ENCODE results near the gene SLC22A23. TPM values are rescaled to one million over a fixed set of nuclear protein-coding genes. Genes with fewer than 3 reads are reported as not detected.

The SLC22A23 gene
- total RNA-seq, 1 experiment from 2014 or later: 3.9 TPM

- DNase-seq (ENCODE audit: low read depth): no peak
Observed at GRCh38 chr6:3371222-3371949, 85.5 kb downstream of the SLC22A23 start.

DNA sequence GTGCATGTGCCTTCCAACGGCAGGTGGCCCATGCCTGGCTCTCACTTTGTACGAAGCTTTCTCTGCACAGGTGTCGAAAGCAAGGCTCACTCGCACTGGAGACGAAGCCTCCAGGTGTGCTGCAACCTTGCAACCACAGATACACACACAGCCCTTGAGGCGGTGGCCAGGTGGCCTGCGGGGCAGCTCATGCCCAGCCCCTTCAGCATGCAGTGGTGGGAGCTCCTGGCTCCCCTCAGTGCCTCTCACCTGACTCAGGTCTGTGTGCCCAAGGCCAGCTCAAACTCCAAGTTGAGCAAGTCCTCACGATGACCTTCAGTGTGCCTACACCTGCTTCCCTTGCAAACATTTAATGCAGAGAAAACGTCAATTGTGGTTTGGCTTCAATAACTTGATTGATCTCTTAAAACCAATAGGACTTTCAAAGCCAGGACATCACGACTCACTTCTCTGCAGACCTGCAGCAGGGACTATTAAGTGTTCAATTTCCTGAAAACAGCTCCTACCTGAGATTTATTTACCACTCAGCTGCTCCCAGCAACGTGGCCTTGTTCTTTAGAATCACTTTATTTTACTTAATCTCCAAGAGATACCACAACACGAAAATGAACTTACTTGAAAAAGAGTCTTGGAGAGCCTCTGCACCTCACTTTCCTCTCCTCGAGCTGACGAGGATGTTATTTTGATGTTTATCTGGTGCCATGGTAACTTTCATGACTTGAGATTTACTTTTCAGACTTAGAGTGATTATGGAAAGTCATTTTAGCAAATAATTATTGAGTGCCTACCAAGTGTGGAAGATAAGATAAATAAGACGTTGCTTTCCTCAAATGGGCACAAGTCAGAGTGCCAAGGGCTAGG is 86.3 kb downstream of the SLC22A23 start:
- DNase-seq (ENCODE audit: low read depth): no peak

- no peak for DNase-seq (ENCODE audit: low read depth)
Observed at GRCh38 chr6:3369985-3370360, 86.9 kb downstream of the SLC22A23 start.

DNA sequence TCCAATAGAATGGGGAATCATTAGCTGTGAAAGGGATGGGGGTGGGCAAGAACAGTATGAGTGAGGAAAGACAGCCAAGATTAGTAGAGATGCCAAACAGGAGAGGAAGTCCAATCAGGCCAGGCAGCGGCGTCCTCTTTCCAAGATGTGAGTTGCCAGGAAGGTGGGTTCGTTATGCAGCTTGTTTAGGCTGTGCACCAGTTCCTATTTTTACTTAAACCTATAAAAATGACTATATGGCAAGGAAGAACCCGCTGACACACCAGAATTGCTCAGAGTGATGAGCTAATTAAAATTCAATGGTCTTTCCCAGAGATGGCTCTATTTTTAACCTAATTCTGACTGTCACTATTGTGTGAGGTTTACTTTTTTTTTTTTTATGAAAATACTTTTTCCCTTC is 88.2 kb downstream of the SLC22A23 start:
- no peak for DNase-seq (ENCODE audit: low read depth)

GRCh38 chr6:3367630-3368029 is 89.2 kb downstream of the SLC22A23 start:
- no peak for DNase-seq (ENCODE audit: low read depth)

DNA sequence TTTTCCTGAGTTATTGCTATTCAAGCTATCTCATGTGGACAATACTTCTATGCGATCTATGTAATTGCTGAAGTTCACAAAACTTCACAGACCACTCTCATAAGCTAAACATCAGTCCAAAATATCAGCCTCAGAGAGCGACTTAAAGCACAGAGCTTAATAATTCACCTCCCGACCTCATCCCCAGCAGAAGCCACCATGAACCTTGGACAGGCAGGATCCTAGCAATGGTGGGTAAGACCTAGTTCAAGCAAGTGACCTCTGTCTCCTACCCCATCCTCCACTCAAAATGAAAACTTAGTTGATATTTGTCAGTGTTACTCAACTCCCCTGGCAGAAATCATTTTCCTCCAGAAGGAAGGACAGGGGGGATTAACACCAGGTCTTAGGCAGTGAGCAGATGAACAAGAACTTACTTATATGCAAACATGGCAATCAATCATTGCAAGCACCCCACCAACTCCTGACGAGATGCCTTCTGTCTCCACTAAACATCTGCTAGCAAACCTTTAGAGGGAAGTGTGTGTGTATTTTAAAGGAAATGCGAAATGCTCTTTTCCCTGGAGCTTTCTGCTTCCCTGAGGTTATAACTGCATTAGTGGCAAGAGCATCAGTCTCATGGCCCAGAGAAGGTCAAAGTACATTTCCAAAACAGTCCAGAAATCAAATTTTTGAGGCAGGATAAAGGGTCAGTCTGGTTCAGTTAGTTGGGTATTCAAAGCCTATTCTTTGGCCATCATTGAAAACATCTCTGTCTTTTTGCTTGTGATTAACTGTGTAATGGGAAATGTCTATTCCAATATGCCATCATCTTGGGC is 90.0 kb downstream of the SLC22A23 start:
- no peak for DNase-seq (ENCODE audit: low read depth)

DNA sequence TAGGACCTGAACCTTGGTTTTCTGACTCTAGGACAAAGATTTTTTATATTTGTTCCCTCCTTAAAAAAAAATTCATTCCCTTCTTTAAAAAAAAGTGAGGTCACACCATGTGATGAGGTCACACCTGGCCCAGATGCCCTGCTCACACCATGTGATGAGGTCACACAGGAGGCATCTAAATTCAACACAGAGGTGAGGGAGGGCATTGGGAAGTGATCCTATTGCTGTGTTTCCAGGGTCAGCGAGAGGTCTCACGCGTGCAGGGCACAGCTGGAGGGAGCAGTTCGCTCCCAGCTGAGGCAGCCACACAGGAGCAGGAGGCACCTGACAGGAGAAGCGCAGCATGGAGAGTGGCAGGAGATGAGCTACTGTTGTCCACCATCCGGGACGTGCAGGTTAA is 92.5 kb downstream of the SLC22A23 start:
- no peak for DNase-seq (ENCODE audit: low read depth)

GRCh38 chr6:3363296-3364025 is 93.4 kb downstream of the SLC22A23 start:
- DNase-seq (ENCODE audit: low read depth): no peak

DNA sequence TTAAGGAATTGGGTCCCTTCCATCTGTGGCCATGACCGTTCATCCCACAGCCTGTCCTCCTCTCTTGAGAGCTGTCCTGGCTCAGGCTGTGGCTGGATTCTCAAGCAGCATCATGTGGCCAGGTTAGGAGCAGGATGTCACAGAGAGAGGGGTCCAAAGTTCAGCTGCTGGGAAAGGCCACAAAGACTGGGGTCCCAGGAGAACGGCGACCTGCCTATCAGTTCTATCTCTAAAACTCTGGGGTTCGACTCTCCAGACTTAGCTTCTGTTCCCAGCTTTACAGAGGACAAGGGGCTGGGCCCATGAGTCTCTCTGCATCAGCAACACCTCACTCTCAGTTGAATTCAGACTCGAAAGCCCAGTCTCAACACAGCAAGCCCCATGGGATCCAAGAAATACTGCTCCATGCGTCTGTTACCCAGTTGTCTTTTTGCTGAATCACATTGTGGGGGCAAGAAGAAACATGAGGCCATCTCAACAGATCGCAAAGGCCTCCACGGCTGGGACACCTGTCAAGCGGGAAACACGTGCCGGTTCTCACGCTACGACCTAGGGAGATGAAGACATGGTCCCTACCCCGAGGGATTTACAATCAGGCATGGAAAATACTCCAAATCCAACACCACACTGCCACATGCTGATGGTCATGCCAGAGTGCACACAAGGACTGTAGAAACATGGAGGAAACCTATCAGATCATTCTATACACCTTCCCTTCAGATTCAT is 95.4 kb downstream of the SLC22A23 start:
- DNase-seq (ENCODE audit: low read depth): no peak

- DNase-seq (ENCODE audit: low read depth): no peak
Observed at GRCh38 chr6:3360727-3361045, 96.2 kb downstream of the SLC22A23 start.

- no peak for DNase-seq (ENCODE audit: low read depth)
Observed at GRCh38 chr6:3359973-3360726, 96.7 kb downstream of the SLC22A23 start.

DNA sequence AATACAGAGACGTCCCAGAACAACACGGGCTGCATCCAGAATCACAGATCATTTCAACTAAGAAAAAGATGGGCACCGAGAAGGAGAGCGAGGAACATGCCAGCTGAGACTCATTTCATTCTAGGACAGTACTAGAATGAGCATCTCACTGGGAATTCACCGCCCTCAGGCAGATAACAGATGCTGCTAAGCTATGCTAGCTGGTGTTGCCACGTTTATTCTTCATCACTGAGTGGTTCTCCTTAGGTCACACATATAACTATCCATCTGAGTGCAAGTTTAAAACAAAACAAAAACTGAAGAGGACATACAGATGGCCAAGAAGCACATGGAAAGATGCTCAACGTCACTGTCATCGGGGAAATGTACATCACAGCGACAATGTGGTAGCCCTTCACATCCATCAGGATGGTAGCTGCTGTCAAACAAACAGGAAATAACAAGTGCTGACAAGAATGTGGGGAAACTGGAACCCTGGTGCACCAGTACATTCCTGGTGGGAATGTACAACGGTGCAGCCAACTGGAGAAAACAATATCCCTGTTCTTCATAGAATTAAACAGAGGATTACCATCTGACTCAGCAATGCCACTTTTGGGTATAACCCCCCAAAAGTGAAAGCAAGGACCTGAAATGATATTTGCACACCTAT is 97.6 kb downstream of the SLC22A23 start:
- DNase-seq (ENCODE audit: low read depth): no peak

DNA sequence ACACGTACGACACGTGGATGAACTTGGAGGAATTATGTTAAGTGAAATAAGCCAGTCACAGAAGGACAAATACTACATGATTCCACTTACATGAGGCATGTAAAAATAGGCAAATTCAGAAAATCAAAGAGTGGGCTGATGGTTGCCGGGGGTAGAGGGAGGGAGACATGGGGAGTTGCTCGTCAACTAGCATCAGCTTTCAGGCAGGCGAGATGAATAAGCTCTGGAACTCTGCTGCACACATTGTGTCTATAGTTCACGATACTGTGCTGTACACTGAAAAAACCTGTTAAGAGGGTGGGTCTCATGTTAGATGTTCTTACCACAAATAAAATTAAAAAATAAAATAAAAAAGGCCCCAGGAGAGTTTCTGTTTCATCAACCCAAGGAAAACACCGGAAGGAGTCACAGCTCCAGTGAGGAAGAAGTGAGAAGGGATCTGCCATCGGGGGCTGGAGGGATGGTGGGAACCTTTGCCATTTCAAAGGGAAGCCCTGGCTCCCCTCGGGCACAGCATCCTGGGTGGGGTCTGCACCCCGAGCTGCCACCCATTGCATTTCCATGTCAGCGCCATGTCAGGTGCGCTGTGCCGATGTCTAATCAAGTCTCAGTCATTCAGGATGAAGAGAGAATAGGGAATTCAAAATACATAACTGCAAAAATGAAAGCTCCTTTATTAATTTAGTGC is 98.3 kb downstream of the SLC22A23 start:
- no peak for DNase-seq (ENCODE audit: low read depth)

GRCh38 chr6:3357678-3358077 is 99.2 kb downstream of the SLC22A23 start:
- no peak for DNase-seq (ENCODE audit: low read depth)

DNA sequence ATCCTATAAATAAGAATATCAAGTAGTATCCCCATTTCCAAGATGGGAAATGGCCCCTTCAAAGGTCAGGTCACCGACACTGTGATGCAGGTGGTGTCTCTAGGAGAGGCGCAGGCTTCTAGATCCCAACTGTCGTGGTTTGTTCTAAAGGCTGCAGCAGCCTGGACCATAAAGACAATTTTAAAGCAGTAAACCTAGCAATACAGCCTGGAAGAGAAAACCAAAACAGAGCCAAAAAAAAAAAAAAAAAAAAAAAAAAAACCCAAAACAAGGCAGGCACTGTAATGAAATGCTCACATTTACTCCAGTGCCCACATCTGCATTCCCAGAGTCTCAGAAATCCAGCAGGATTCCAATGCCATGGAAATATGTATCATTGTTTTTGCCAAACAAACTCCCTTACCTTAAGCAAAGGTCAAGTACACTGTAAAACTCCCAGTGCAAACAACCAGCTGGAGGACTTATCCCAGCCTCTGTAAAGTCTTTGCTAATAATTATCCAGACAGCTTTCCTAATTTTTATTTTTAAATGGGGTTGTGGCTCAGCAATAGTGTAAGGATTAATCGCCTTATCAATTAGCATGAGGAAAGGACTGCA is 99.9 kb downstream of the SLC22A23 start:
- DNase-seq (ENCODE audit: low read depth): no peak

DNA sequence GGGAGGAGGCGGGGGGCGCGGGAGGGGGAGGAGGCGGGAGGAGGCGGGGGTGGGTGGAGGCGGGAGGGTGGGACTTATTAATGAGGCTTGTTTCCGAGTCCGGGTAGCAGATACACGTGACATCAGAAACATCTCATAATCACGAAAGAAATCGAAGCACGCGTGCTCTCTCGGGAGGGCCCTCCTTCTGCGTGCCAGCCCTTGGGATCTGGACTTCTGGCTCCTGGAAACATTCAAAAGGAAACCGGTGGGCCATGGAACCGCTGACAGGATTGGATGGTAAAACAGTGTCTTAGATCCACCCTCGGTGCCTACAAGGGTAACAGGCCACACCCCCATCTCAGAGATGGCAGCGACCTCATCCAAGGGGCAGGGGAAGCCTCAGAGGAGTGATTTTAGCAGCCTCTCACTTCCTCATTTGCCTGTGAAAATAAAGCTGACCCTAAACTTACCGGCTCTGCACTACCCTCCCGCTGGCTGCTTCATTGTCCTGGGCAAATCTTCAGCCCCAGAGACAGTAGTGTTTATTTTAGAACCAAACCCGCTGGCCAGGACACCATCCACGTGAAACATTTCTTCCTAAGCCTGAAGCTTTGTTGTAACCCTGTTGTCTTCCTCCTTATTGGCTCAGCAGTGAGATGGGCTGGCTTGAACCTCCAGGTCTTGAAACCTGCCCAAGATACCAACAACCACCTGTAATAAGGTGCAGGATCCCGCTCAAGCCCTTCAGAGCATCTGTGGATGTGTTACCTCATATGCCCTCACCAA is 100.6 kb downstream of the SLC22A23 start:
- peak; percentile 49 for DNase-seq (ENCODE audit: low read depth)

- peak; percentile 8 for DNase-seq (ENCODE audit: low read depth)
Observed at GRCh38 chr6:3355358-3356055, 101.3 kb downstream of the SLC22A23 start.
